Caco-2 (cell line): Measurements from ENCODE around the gene DYRK4. TPM values are rescaled to one million over a fixed set of nuclear protein-coding genes. Genes with fewer than 3 reads are reported as not detected.

ENCODE experiments used
- BruUV-seq: library from RNA; stranded (reverse); fragments of 400-500 nt; replicated peaks from 2 replicates; lab custom pipeline; 2021; lab: Mats Ljungman, UMichigan
- CTCF ChIA-PET: fragments of 300-600 bp; sonication (Branson Sonifier 250); formaldehyde crosslinking; loops from one replicate; lab custom pipeline; 2022; ENCODE audit warnings: antibody characterized with exemption; lab: Charles Lee
- POLR2A ChIA-PET: fragments of 300-600 bp; sonication (Branson Sonifier 250); formaldehyde crosslinking; loops from one replicate; lab custom pipeline; 2022; ENCODE audit warnings: antibody characterized with exemption; lab: Charles Lee
- DNase-seq, 2 experiments: peaks; one replicate each; pipeline versions ENCODE4 v3.0.0 to v3.0.0-alpha.2; 2020 to 2022
- H3K27me3 ChIP-seq: replicated peaks from 2 replicates; pipeline ENCODE4 v1.6.0; 2011; ENCODE audit warnings: low read length; ENCODE audit not compliant: control insufficient read depth, insufficient read depth
- H3K36me3 ChIP-seq: 2 replicates; pipeline ENCODE4 v1.5.1; 2011; ENCODE audit warnings: low read length; ENCODE audit not compliant: control insufficient read depth, insufficient read depth
- H3K4me1 ChIP-seq: fragments of 250-450 bp; sonication (Bioruptor Pico); 2 replicates; pipeline ENCODE4 v1.5.1; 2020; ENCODE audit warnings: mild to moderate bottlenecking
- H3K4me3 ChIP-seq: 2 replicates; pipeline ENCODE4 v1.5.1; 2011; ENCODE audit warnings: low read depth, mild to moderate bottlenecking, control low read depth, low read length
- H3K9me3 ChIP-seq: fragments of 250-450 bp; sonication (Bioruptor Pico); 2 replicates; pipeline ENCODE4 v1.5.1; 2020; ENCODE audit warnings: mild to moderate bottlenecking, moderate library complexity
- H3K27ac Mint-ChIP-seq: one replicate; pipeline ENCODE4 v1.8.0; 2022; ENCODE audit warnings: mixed read lengths; ENCODE audit not compliant: unreplicated experiment
- H3K27me3 Mint-ChIP-seq: one replicate; pipeline ENCODE4 v1.8.0; 2022; ENCODE audit warnings: mixed read lengths; ENCODE audit not compliant: insufficient read depth, unreplicated experiment
- H3K36me3 Mint-ChIP-seq: one replicate; pipeline ENCODE4 v1.8.0; 2022; ENCODE audit warnings: mild to moderate bottlenecking, mixed read lengths; ENCODE audit not compliant: insufficient read depth, unreplicated experiment
- H3K4me1 Mint-ChIP-seq: one replicate; pipeline ENCODE4 v1.8.0; 2022; ENCODE audit warnings: low read depth, mixed read lengths; ENCODE audit not compliant: unreplicated experiment
- H3K4me3 Mint-ChIP-seq: one replicate; pipeline ENCODE4 v1.8.0; 2022; ENCODE audit warnings: mild to moderate bottlenecking, moderate library complexity, mixed read lengths; ENCODE audit not compliant: unreplicated experiment
- H3K9me3 Mint-ChIP-seq: one replicate; pipeline ENCODE4 v1.8.0; 2022; ENCODE audit warnings: mixed read lengths; ENCODE audit not compliant: unreplicated experiment
- CTCF ChIP-seq, 2 experiments: fragments of 200-600 bp in 1 of 2; IDR thresholded peaks; 1 replicate in 1 of 2; 2 replicates in 1 of 2; pipeline versions ENCODE4 v1.5.1 to v1.8.0; 2011 to 2022; ENCODE audit warnings: antibody characterized with exemption in 1 of 2, control low read depth in 1 of 2, inconsistent platforms in 1 of 2, low read depth in 1 of 2, low read length in 1 of 2, mild to moderate bottlenecking in 1 of 2, moderate library complexity in 1 of 2; ENCODE audit not compliant: insufficient read depth in 1 of 2, severe bottlenecking in 1 of 2, unreplicated experiment in 1 of 2
- intact Hi-C: fragments of 100-400 bp; cut with micrococcal nuclease; formaldehyde crosslinking; loops from one replicate; pipeline ENCODE4 v1.10.0; 2022; ENCODE audit not compliant: unreplicated experiment
- total RNA-seq: library from RNA; stranded (reverse); gene quantifications from 2 replicates; pipeline ENCODE4 v1.2.3, GENCODE V29; 2022

Gene DYRK4
- total RNA-seq, 1 experiment from 2014 or later: 7.7 TPM

- Mint-ChIP-seq H3K27me3 (no peaks in the 10 kb centered on the region), H3K4me1 (peaks cover 13% of the 10 kb centered on the region), H3K9me3 (no peaks in the 10 kb centered on the region), H3K27ac (no peak overlapping the region), H3K4me3 (no peak overlapping the region), H3K36me3 (peaks cover 26% of the 10 kb centered on the region)
- no peak for DNase-seq
- CTCF ChIA-PET: no interaction called here
- BruUV-seq: no TSS peak
- POLR2A ChIA-PET: no interaction called here
- no peak for TF ChIP-seq CTCF (IDR thresholded peaks at IDR 0.05; ENCODE audit: insufficient read depth in 1 of 2, low read depth in 1 of 2, low read length in 1 of 2, severe bottlenecking in 1 of 2, unreplicated experiment in 1 of 2)
- no peak overlapping the region for H3K4me3 ChIP-seq
- peaks cover 2% of the 10 kb centered on the region; the same call in 1 of the 2 replicates for H3K36me3 ChIP-seq
- H3K9me3 ChIP-seq: no peaks in the 10 kb centered on the region
- no peaks in the 10 kb centered on the region for H3K27me3 ChIP-seq
- intact Hi-C loops: no loop called here
- H3K4me1 ChIP-seq: no peaks in the 10 kb centered on the region
These were observed 91.2 kb downstream of the DYRK4 start for GRCh38 chr12:4653257-4653656.

- Mint-ChIP-seq H3K9me3 (no peaks in the 10 kb centered on the region), H3K27me3 (no peaks in the 10 kb centered on the region), H3K36me3 (peaks cover 26% of the 10 kb centered on the region), H3K4me3 (no peak overlapping the region), H3K4me1 (peaks cover 13% of the 10 kb centered on the region), H3K27ac (no peak overlapping the region)
- CTCF ChIA-PET: no interaction called here
- no peaks in the 10 kb centered on the region for H3K27me3 ChIP-seq
- BruUV-seq: no TSS peak
- intact Hi-C loops: no loop called here
- H3K9me3 ChIP-seq: no peaks in the 10 kb centered on the region
- no peaks in the 10 kb centered on the region for H3K4me1 ChIP-seq
- DNase-seq: no peak
- H3K36me3 ChIP-seq: peaks cover 2% of the 10 kb centered on the region; the same call in 1 of the 2 replicates
- H3K4me3 ChIP-seq: no peak overlapping the region
- TF ChIP-seq CTCF (IDR thresholded peaks at IDR 0.05; ENCODE audit: insufficient read depth in 1 of 2, low read depth in 1 of 2, low read length in 1 of 2, severe bottlenecking in 1 of 2, unreplicated experiment in 1 of 2): no peak
- POLR2A ChIA-PET: no interaction called here
These were observed 91.7 kb downstream of the DYRK4 start for GRCh38 chr12:4653691-4654090.

Other genes with a start within 250 kb of the DYRK4 start
- 36.7 and 42.7 TPM in 2 replicates for gene TIGAR, start 241.0 kb upstream of the DYRK4 start, total RNA-seq
- 0.16 TPM in 1 of 2 replicates, not detected in the other for gene FGF23, start 182.5 kb upstream of the DYRK4 start, total RNA-seq
- gene FGF6, start 116.4 kb upstream of the DYRK4 start, total RNA-seq: not detected in 2 replicates
- 86.2 and 87.4 TPM in 2 replicates for gene RAD51AP1, start 23.3 kb upstream of the DYRK4 start, total RNA-seq
- gene AKAP3, start 86.8 kb downstream of the DYRK4 start, total RNA-seq: 1.6 and 3.2 TPM in 2 replicates
- gene NDUFA9, start 86.9 kb downstream of the DYRK4 start, total RNA-seq: 263 and 300 TPM in 2 replicates
- not detected in 2 replicates for gene GALNT8, start 158.2 kb downstream of the DYRK4 start, total RNA-seq